Daoy (cell line): Measurements from ENCODE around the gene RNASE12. TPM values are rescaled to one million over a fixed set of nuclear protein-coding genes. Genes with fewer than 3 reads are reported as not detected.
"Not testable (repeated sequence)": the region's sequence is repeated elsewhere in the genome, so short reads cannot be mapped to it uniquely, and the experiment has no call there.

ENCODE experiments used
- DNase-seq: peaks from one replicate; pipeline ENCODE4 v3.0.0-alpha.2; 2015; ENCODE audit warnings: low read depth
- total RNA-seq: library from RNA; depleted of rRNA; stranded (reverse); fragments of >200 nt; shearing (Covaris generic); gene quantifications from 2 replicates; pipeline ENCODE4 v1.2.3, GENCODE V29; 2014

Gene RNASE12
- total RNA-seq, 1 experiment from 2014 or later: not detected

- DNase-seq: peak; percentile 69
These were observed 23.1 kb upstream of the RNASE12 start for GRCh38 chr14:20614038-20614840.

DNA sequence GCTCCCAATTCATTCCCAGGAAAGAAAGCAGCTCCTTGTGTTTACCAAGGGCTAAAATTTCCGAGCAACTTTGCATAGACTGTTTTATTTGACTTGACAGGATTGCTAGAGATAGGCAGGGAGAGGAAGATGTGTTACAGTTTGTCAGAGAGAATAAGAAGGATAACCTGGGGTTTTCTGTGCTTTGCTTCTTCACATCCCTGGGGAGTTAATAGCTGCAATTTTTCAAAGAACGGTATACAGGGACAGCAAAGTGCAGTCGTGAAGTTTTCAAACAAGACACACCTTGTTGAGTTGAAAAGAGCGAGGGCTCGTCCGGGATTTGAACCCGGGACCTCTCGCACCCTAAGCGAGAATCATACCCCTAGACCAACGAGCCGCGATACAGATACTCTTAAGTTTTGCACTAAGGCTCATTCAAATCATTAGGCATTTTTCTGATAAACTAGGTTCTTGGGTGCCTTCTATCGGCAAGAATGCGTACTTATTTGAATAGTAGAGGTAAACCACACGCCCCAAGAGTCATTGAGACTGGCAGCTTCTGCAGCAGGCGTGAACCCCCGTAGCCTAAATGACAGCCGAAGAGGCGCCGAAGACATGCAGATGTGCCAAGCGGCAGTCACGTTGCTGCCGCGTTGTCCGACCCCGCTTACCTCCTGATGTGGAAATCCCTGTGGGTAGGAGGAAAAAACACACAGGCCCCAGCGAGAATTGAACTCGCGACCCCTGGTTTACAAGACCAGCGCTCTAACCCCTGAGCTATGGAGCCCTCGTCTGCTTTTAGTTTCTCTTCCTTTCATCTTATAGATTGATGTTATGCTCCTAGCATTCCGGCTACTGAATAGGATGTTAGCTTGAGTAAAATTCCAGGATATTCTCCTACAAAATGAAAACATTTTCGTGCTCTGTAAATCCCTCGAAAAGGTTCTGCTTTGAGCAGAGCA lies 22.2 kb upstream of the RNASE12 start:
- peak; percentile 99 for DNase-seq

DNA sequence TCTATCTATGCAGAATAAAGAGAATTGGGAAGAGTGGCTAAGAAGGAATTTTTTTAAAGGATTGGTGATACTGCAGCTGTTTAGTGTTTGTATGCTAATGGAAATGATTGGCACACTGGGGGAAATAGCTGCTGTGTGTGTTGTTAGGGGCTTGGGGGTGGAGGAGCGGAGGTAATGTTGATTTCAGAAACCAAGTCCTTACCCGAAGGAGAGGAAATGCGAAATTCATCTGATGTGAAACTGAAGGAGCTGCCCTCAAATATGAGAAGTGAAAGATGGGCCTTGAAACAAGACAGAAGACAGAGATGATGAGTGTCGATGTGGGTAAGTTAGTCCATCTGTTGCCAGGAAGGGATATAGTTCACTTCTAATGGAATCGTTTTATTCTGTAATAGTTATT lies 21.2 kb upstream of the RNASE12 start:
- DNase-seq: no peak

DNA sequence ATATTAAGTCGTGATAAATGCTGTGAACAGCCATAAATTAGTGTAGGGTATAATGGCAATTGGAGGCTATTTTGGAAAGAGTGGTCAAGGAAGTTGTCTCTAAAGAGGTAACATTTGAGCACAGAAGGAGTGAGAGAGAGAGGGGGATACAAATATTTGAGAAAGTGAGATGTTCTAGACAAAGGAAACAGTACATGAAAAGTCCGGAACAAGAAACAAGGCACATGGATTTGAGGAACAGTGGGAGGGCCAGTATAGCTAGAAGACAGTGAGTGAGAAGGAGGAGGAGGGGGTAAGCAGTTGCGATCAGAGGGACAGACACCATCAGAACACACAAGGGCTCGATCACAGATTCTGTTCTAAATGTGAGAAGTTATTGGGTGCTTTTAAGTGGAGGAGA lies 20.1 kb upstream of the RNASE12 start:
- DNase-seq: no peak

GRCh38 chr14:20610002-20610765 lies 19.0 kb upstream of the RNASE12 start:
- DNase-seq: peak; percentile 90

DNA sequence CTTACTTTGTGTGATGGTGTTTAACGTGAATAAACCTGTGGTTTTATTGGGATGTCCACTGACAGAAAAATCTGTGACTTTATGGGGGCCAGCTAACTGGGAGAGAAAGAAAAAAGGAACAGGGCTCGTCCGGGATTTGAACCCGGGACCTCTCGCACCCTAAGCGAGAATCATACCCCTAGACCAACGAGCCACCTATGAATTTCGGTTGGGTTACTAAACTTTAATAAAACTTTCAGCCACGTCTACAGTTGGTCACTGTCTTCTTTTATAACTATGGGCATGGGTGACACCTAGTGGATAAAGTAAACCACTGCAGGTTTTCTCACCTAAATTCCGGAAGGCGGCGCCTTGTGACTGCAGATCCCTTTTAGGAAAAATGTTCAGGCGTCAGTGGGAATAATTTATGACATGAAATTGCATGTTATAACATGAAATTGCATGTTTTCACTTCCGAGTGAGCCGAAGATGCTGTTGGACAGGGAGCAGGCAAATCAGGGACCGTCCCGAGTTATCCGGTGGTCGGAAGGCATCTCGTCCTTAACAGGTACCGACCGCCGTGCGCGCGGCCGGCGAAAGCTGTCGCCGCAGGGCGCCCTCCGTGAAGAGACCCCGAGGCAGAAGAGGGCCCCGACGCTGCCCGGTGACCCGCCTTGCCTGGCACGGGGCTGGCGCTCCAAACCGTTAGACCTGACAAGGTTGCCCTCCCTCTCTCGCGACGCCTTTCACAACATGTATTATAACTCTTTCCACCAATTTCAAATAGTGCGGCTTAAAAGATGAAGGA lies 18.2 kb upstream of the RNASE12 start:
- DNase-seq: peak; percentile 87

DNA sequence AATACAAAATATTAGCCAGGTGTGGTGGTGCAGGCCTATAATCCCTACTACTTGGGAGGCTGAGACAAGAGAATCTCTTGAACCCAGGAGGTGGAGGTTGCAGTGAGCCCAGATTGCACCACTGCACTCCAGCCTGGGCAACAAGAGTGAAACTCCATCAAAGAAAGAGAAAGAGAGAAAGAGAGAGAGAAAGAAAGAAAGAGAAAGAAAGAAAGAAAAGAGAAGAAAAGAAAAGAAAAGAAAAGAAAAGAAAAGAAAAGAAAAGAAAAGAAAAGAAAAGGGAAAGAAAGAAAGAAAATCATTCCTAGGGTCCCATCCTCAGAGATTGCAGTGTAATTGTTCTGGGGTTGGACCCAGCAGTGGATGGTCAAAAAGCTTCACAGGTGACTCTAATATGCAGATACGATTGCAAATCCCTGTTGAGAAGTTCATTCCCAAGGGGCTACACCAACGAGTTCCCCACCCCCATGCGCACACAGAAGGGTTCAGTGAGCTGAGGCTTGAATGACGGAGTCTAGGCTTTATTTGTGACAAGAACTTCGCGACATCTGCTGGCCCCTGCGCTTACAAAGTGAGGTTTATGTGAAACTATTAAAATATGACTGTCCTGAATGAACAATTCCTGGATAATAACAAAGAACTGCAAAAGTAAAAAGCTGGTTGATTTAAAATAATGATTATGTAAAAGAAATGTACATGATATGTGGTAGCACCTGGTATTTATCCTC lies 17.4 kb upstream of the RNASE12 start:
- no peak for DNase-seq

DNA sequence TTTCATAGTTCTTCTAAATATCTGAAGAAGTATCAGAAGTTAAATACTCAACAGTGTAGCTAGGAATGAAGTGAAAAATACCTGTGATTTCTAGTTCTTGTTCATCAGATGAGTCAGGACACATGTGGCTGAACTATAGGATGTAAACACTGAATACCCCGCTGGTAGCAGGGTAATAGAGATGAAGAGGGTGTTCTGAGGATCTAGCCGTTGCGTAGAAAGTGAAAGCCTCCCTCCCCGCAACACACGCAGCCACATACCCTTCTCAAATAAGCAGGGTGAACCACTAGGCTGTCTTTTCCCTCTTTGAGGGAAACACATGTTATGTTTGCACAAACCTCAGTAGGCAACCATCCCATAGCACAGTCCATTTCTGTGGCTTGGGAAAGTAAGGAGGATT lies 16.4 kb upstream of the RNASE12 start:
- DNase-seq: no peak

DNA sequence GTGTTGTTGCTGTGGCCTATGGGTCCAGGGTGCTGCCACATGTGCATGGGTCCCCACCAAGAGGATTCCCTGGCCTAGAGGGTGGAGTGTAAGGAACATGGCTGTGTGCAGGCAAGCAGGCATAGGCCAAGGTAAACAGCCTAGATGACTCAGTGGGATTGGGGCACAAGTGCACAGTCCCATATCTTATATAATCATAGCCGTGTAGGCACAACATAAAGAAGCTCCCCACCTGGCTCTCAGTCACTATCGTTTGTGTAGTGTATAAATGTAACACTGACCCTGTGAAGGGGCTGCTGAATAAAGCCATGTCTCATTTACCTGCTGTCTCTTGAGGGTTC lies 15.7 kb upstream of the RNASE12 start:
- no peak for DNase-seq

DNA sequence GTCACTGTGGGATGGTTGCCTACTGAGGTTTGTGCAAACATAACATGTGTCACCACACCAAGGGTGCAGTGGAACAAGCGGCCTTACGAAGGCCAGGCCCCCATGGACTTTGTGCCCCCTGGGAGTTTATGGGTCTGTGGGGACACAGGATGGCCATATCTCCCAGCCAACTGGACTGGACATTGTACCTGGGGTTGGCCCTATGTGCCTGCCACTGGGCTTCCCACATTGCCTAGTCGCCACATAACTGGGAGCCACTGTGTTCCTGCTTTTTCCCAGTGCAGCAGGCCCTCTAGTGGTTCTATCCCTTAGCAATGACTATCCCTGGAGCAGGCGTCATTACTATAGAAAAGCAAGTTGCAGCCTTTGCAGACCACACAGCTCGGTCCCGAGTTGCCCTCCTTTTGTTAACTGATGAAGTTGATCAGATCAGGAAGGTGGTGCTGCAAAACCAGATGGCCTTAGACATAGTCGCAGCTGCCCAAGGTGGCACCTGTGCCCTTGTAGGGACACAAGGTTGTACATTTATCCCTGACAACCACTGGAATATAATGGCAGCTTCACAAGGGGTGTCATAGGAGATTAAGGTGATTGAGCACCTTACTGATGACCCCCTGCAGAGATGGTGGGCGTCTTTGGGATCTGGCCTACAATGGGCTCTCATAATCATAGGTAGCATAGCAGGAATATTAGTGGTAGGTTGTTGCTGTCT lies 15.2 kb upstream of the RNASE12 start:
- DNase-seq: peak; percentile 64

DNA sequence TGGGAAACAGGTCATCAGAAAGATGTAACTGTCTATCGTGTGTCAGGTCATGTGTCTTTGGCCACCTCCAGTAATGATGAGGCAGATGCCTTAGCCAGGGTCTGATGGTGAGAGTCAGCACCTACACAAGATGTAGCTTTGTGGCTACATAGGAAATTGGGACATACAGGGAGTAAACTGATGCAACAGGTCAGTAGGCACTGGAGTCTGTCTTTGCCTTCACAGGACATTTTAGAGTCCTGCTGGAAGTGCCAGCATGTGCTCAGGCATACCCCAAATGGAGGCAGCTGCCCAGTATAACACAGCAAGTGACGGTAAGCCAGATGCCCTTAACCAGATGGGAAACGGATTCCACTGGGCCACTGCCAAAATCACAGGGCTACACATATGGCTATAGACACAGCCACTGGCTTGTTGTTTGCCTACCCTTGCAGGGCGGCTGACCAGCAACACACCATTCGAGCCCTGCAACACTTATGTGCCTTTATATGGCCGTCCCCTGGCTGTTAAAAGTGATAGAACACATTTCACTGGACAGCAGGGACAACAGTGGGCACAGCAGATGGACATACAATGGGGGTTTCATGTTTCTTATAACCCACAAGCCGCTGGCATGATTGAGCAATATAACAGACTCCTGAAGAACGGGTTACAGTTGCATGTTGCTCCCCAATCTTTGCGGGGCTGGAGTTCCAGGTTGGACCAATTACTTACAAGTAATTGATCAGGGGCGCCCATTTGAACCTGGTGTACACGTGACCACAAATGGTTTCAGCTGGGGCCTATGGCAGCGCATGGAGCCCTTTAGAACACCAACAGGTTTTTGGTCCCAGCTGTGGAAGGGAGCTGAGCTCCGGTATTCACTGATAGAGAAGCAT lies 12.9 kb upstream of the RNASE12 start:
- DNase-seq: no peak

DNA sequence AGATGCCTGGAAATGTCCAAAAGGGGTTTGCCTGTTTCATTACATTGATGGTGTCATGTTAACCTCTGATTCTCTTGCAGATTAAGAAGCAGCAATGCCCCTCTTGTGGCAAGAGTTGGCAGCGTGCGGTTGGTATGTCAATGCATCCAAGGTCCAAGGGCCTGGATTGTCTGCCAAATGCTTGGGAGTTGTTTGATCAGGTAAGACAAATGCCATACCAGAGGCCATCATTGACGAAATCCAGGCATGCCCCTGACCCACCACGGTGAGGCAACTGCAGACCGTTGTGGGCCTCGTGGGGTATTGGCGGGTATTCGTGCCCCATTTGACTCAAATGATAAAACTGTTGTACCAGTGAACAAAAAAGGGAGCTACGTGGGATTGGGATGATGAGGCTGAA lies 11.4 kb upstream of the RNASE12 start:
- DNase-seq: no peak

- DNase-seq: no peak
These were observed 10.3 kb upstream of the RNASE12 start for GRCh38 chr14:20601522-20601921.

GRCh38 chr14:20597108-20597507 lies 5.9 kb upstream of the RNASE12 start:
- DNase-seq: no peak

- not testable (repeated sequence) for DNase-seq
These were observed 4.5 kb upstream of the RNASE12 start for GRCh38 chr14:20595726-20596125.

GRCh38 chr14:20592574-20592973 lies 1.4 kb upstream of the RNASE12 start:
- no peak for DNase-seq

GRCh38 chr14:20587489-20588154 lies 3.6 kb downstream of the RNASE12 start, which contains the start of gene RNASE11:
Gene RNASE11 (minus strand): TSS chr14:20588001.
- DNase-seq: no peak

DNA sequence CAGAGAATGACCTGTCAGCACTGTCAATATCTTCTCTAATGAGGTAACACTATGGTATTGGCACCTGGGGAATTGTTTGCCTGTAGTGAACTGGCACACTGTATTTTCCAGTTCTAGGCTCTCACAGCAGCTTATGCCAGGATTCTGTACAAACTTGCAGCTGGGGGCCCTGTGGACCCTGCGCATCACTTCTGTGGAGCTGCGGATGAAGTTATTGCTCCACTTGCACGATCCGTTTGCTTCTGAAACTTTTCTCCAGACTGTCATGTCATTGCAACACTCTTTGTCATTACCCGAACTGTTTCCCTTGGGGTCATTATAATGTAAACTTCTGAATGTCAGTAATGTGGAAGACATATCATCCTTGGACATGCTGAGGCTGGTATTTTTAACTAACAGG lies 7.3 kb downstream of the RNASE12 start:
- DNase-seq: no peak
